GM12873 (cell line): Measurements from ENCODE around the gene FHDC1.

Experiments used
- TF ChIP-seq, protein P1 (sequence below): IDR thresholded peaks from 2 replicates; pipeline ENCODE4 v1.5.1; 2012; ENCODE audit warnings: low read depth, mild to moderate bottlenecking, moderate library complexity, low read length, control low read depth; ENCODE audit not compliant: insufficient read depth; ENCODE audit errors: missing control alignments

FHDC1 gene

DNA sequence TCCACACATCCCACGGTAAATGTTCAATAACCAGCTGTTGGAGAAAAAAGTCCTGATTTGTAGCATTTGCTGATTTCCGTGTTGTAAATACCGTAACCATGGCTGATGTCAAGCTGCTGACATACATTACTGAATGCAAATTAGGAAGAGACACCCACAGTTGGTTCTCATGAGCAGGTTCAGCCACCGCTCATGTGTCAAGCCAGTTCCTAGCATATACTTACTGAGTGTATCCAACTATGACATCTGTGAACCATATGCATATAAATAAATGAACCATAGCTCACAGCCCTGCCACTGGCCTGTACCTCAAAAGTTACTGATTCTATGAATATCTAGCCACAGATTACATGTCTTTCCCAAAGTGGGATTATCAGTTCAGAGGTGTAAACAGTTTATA lies 29.5 kb downstream of the FHDC1 start:
- TF ChIP-seq, protein P1, sequence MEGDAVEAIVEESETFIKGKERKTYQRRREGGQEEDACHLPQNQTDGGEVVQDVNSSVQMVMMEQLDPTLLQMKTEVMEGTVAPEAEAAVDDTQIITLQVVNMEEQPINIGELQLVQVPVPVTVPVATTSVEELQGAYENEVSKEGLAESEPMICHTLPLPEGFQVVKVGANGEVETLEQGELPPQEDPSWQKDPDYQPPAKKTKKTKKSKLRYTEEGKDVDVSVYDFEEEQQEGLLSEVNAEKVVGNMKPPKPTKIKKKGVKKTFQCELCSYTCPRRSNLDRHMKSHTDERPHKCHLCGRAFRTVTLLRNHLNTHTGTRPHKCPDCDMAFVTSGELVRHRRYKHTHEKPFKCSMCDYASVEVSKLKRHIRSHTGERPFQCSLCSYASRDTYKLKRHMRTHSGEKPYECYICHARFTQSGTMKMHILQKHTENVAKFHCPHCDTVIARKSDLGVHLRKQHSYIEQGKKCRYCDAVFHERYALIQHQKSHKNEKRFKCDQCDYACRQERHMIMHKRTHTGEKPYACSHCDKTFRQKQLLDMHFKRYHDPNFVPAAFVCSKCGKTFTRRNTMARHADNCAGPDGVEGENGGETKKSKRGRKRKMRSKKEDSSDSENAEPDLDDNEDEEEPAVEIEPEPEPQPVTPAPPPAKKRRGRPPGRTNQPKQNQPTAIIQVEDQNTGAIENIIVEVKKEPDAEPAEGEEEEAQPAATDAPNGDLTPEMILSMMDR: no peak

DNA sequence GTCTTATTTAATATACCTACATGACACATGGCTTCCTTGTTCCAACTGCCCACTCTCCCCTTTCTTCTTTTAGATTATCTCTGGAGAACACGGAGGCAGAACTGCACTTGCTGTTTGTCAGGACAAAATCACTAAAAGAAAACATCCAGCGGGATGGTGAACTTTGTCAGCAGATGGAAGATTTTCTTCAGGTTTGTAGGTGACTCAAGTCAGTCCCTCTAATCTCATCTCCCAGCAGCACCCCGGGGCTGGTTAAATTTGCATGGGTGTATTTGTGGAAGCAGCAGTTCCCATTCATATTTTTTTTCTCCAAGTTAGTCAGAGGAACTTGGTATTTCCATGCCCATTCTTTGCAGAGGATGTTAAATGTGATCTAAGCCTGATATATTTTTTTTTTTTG lies 31.8 kb downstream of the FHDC1 start:
- TF ChIP-seq, protein P1: no peak

DNA sequence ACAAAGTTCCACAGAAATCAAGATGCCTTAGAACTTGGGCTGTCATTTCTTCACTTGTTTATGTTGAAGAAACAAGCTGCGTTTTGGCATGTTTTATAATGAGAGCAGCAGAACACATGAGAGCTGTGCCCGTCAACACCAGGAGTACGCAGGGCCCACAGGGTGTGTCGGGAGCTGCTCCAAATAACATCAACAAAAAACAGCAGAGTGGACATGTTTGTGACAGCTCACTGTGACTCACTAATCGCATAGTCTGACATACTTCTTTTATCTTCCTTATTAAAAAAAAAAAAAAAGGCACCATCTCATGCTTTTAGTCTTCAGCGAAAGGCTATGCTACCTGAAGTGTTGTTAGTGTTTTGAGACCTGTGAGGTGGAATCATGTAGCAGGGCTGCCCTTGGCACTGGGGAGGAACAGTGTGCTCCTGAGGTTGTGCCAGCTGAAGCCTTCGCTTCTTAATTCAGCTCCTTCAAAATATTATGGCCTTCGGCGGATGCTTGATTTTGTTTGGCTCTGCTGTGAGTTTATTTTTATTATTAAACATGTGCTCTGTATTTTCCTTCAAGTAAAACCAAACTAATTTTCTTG lies 32.8 kb downstream of the FHDC1 start:
- TF ChIP-seq, protein P1: no peak

DNA sequence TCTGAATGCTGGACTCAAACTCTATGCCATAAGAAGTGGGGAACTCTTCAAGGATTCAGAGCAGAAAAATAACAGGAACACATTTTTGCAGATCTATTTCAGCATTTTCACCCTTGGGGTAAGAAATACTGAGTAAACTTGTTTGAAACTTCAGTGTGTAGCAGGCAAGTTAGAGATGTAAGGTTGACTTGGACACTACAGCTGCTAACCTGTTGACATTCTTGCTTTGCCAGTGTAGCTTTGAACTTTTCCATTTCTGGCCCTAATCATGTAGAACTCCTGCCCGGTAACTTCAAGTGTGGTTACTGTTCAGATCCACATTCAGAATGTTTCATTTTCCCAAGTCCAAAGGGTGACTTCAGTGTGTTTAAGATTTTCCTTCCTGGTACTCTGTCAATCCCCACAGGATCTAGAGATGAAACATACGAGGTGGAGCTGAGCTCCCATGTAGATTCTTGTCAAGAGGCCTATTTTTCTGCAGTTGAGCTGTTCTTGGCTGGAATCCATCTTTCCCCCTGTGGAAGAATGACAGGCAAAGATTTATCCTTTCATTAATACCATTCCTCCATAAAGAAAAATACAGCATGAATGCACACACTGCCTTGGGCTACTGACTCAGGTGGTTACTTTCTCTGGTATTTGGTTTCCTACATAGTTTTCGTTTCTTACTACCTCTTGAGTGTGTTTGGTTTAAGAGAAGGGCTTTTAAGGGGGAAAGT lies 34.1 kb downstream of the FHDC1 start:
- TF ChIP-seq, protein P1: no peak

DNA sequence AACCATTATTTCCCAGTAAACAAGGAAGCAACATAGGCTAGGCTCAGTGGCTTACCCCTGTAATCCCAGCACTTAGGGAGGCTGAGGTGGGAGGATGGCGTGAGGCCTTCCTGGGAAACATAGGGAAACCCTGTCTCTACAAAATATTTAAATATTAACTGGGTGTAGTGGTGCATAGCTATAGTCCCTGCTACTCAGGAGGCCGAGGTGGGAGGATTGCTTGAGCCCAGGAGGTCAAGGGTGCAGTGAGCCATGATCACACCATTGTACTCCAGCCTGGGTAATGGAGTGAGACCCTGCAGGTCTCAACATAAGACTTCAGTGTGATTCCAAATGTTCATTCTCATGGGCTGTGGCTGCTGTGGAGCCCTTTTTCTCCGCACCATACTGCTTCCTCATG lies 34.9 kb downstream of the FHDC1 start:
- TF ChIP-seq, protein P1: no peak

DNA sequence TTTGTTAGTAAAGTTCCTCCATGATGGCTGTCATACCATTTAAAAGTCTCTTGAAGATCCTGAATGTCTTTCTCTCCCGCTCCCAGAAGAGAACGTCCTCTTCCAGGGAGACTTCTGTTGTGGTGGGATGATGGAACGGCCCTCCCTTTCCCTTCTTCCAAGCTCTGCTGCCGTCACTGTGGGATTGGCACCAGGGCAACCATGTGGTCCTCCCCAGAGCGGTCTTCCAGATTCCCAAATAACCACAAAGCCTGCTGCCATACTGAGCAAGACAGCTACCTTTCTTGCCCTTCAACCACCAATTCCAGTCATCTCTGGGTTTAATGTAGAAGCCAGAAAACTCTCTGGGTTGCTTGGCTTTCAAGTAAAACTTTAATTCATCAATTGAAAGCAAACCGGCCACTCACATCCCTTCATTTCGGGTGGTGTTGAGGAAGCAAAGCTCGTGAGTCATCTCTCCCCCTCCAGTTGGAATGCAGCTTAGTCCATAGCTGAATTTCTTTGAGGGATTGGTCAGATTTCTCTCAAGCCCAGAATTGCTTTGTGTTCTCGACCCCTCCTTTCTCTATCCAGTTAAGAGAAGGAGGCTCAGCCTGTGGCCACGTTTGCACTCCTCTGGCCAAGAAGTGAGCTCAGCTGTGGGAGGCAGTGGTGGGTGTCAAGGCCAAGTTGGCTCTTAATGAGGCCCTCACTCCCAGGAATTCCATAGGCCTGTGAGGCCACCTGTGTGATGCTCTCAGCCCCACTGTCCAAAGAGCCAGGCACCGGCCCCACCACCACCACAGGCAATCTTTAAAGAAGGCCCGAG lies 36.9 kb downstream of the FHDC1 start:
- TF ChIP-seq, protein P1: no peak
